ENCODE data around the gene ENTPD8.

- TF ChIP-seq CTCF (IDR thresholded peaks at IDR 0.05) (no peak), POLR2A (IDR thresholded peaks at IDR 0.05) (no peak)
These were observed 38.4 kb downstream of the ENTPD8 start for GRCh38 chr9:137402746-137403145.
